ENCODE results near the gene YIF1A. TPM values are rescaled to one million over a fixed set of nuclear protein-coding genes. Genes with fewer than 3 reads are reported as not detected.

The YIF1A gene
- total RNA-seq, 1 experiment from 2014 or later, result 54.7 TPM

DNA sequence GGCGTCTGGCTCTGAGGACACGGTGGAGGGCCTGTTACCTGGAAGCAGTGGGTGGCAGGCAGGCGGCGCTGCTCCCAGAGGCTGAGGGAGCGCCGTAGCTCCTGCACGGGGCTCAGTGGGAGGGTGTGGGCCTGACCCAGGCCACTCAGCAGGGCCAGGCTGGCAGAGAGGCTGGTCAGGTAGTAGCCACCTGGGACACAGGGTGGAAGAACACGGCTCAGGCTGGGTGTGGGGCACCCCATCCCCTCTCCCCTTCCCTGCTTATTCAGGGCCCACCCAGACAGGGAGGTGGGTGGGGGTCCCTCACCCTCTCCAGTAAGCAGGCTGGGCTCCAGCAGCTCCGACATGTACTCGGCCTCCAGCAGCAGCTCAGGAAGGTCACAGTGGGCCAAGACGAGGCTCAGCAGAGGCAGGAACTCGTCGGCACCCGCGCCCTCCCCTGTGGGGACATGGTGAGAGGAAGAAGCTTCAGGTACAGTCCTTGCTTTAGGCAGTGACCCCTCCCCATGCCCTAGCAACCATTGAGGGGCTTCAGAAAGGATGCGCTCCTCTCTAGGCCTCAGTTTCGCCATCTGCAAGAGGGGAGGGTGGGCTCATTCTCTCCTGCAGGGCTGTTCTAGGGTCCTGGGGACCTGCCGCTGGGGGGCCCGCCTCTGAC is 44.4 kb upstream of the YIF1A start:
- peaks cover 16% of the 10 kb centered on the region; the same call in 1 of the 2 replicates for H3K79me2 ChIP-seq (ENCODE audit: insufficient read depth, low read length)
- peaks cover 21 to 49% of the 10 kb centered on the region in 2 experiments for H3K4me1 ChIP-seq (ENCODE audit: control insufficient read depth in 1 of 2, insufficient read depth in 2 of 2, low read length in 2 of 2)
- H3K36me3 ChIP-seq (ENCODE audit: control insufficient read depth in 1 of 2, insufficient read depth in 2 of 2, low read length in 2 of 2), result peaks cover 3 to 16% of the 10 kb centered on the region in 2 experiments; a peak in 3 of 4 replicates
- TF ChIP-seq POLR2A (IDR thresholded peaks at IDR 0.05; ENCODE audit: borderline replicate concordance, extremely low read depth, insufficient read depth, insufficient read length) (no peak), TCF7L2 (IDR thresholded peaks at IDR 0.05; ENCODE audit: borderline replicate concordance, extremely low read depth, insufficient read depth, insufficient read length) (no peak), JUND (IDR thresholded peaks at IDR 0.05) (no peak), EZH2phosphoT487 (IDR thresholded peaks at IDR 0.05; ENCODE audit: borderline replicate concordance) (no peak), EZH2 (IDR thresholded peaks at IDR 0.05) (no peak), CEBPB (IDR thresholded peaks at IDR 0.05; ENCODE audit: low read depth) (no peak), ZNF274 (IDR thresholded peaks at IDR 0.05; ENCODE audit: low read depth, low read length) (no peak), EGR1 (IDR thresholded peaks at IDR 0.05; ENCODE audit: low read depth) (no peak), ELF1 (IDR thresholded peaks at IDR 0.05; ENCODE audit: borderline replicate concordance, low read depth) (no peak), SP1 (IDR thresholded peaks at IDR 0.05; ENCODE audit: low read depth) (no peak)
- TF ChIP-seq, protein P1, sequence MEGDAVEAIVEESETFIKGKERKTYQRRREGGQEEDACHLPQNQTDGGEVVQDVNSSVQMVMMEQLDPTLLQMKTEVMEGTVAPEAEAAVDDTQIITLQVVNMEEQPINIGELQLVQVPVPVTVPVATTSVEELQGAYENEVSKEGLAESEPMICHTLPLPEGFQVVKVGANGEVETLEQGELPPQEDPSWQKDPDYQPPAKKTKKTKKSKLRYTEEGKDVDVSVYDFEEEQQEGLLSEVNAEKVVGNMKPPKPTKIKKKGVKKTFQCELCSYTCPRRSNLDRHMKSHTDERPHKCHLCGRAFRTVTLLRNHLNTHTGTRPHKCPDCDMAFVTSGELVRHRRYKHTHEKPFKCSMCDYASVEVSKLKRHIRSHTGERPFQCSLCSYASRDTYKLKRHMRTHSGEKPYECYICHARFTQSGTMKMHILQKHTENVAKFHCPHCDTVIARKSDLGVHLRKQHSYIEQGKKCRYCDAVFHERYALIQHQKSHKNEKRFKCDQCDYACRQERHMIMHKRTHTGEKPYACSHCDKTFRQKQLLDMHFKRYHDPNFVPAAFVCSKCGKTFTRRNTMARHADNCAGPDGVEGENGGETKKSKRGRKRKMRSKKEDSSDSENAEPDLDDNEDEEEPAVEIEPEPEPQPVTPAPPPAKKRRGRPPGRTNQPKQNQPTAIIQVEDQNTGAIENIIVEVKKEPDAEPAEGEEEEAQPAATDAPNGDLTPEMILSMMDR (IDR thresholded peaks at IDR 0.05 in 2 of 3, conservative IDR thresholded peaks at IDR 0.05 in 1 of 3; ENCODE audit: borderline replicate concordance in 1 of 3, insufficient read depth in 1 of 3, low read depth in 2 of 3, low read length in 2 of 3), result no peak
- TF ChIP-seq, protein P2, sequence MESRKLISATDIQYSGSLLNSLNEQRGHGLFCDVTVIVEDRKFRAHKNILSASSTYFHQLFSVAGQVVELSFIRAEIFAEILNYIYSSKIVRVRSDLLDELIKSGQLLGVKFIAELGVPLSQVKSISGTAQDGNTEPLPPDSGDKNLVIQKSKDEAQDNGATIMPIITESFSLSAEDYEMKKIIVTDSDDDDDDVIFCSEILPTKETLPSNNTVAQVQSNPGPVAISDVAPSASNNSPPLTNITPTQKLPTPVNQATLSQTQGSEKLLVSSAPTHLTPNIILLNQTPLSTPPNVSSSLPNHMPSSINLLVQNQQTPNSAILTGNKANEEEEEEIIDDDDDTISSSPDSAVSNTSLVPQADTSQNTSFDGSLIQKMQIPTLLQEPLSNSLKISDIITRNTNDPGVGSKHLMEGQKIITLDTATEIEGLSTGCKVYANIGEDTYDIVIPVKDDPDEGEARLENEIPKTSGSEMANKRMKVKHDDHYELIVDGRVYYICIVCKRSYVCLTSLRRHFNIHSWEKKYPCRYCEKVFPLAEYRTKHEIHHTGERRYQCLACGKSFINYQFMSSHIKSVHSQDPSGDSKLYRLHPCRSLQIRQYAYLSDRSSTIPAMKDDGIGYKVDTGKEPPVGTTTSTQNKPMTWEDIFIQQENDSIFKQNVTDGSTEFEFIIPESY (IDR thresholded peaks at IDR 0.05; ENCODE audit: extremely low read depth, insufficient replicate concordance, low read length), result no peak
- TF ChIP-seq, protein P3, sequence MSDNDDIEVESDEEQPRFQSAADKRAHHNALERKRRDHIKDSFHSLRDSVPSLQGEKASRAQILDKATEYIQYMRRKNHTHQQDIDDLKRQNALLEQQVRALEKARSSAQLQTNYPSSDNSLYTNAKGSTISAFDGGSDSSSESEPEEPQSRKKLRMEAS (IDR thresholded peaks at IDR 0.05), result no peak
- ChIA-PET CTCF (interaction anchor here (0.7 kb wide), 1 partner anchor 21 kb away, joined by 3 read pairs; no protein-coding TSS in a partner anchor), POLR2A (no interaction called here), RAD21 (ENCODE audit: low non-redundant PET in 1 of 2, low total read pairs in 2 of 2, uncharacterized antibody in 2 of 2, unreplicated experiment in 2 of 2) (no interaction called here)
- DNase-seq (ENCODE audit: low read depth, low spot score) (no peak), ATAC-seq (no peak)
- intact Hi-C loops (cut with micrococcal nuclease), result no loop called here
- H3K4me3 ChIP-seq (replicated peaks in 1 of 2; ENCODE audit: low read depth in 1 of 2, low read length in 2 of 2), result no peak overlapping the region
- H3K9me3 ChIP-seq (ENCODE audit: control insufficient read depth in 1 of 2, insufficient read depth in 1 of 2, low read depth in 1 of 2, low read length in 2 of 2), result no peaks in the 10 kb centered on the region
- no peaks in the 10 kb centered on the region for H3K9me2 ChIP-seq (ENCODE audit: insufficient read depth)
- H3K9ac ChIP-seq (ENCODE audit: low read length), result no peak overlapping the region
- no peaks in the 10 kb centered on the region for H4K20me1 ChIP-seq (ENCODE audit: insufficient read depth)
- no peak overlapping the region for H2AFZ ChIP-seq (ENCODE audit: low read depth, low read length, poor library complexity, severe bottlenecking)
- H3K4me2 ChIP-seq (ENCODE audit: low read length), result no peak overlapping the region
- no peak overlapping the region for H3K27ac ChIP-seq (ENCODE audit: low read depth, low read length)
- H3K27me3 ChIP-seq (ENCODE audit: insufficient read depth, low read length), result no peaks in the 10 kb centered on the region
- BruUV-seq (replicated peaks), result no TSS peak

Measured in HCT116 (cell line).